ENCODE measurements around the gene PLA2G4A. TPM values are rescaled to one million over a fixed set of nuclear protein-coding genes. Genes with fewer than 3 reads are reported as not detected.

Gene PLA2G4A
- total RNA-seq, 1 experiment from 2014 or later, result 0.39 TPM

DNA sequence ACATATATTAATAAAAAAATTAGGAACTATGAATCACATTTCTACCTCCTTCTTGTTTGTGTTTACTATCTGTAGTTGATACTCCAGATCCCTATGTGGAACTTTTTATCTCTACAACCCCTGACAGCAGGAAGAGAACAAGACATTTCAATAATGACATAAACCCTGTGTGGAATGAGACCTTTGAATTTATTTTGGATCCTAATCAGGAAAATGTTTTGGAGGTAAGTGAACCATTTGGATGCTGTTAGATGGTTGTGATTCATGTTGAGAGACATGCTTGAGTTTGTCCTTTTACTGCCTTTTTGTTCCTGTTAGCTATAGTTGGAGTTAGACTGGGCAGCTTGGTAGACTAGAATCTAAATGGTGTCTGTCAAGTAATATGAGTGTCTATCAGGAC lies 64.2 kb downstream of the PLA2G4A start:
- H3K4me2 ChIP-seq (ENCODE audit: insufficient read depth, insufficient read length, low read length), result no peak overlapping the region
- no peak overlapping the region for H3K56ac ChIP-seq (ENCODE audit: insufficient read length, low read depth, low read length)
- H2BK15ac ChIP-seq (ENCODE audit: low read depth, low read length), result no peak overlapping the region
- H3T11ph ChIP-seq (ENCODE audit: low read length), result no peak overlapping the region
- H4K5ac ChIP-seq (ENCODE audit: insufficient read length, low read depth, low read length), result no peak overlapping the region
- no peak overlapping the region for H2BK12ac ChIP-seq (ENCODE audit: insufficient read length, low read depth, low read length)
- H3K27me3 ChIP-seq (ENCODE audit: insufficient read depth, low read length), result no peaks in the 10 kb centered on the region
- no peaks in the 10 kb centered on the region for H3K79me1 ChIP-seq (ENCODE audit: insufficient read depth, low read depth, low read length, poor library complexity, severe bottlenecking)
- no peak overlapping the region for H3K18ac ChIP-seq (ENCODE audit: insufficient read length, low read depth, low read length)
- Mint-ChIP-seq H3K9me3 (no peaks in the 10 kb centered on the region), H3K4me3 (no peak overlapping the region), H3K36me3 (ENCODE audit: insufficient read depth in 1 of 3, low read depth in 3 of 3) (no peaks in the 10 kb centered on the region), H3K4me1 (peaks cover 0 to 6% of the 10 kb centered on the region in 2 experiments; a peak in 1 of 4 replicates), H3K27ac (no peak overlapping the region), H3K27me3 (ENCODE audit: low read depth) (no peaks in the 10 kb centered on the region)
- no peak overlapping the region for H4K8ac ChIP-seq (replicated peaks; ENCODE audit: insufficient read length, low read depth, low read length)
- H3K23me2 ChIP-seq (ENCODE audit: insufficient read length, low read depth, low read length, poor library complexity, severe bottlenecking), result no peaks in the 10 kb centered on the region
- TF ChIP-seq, protein P1, sequence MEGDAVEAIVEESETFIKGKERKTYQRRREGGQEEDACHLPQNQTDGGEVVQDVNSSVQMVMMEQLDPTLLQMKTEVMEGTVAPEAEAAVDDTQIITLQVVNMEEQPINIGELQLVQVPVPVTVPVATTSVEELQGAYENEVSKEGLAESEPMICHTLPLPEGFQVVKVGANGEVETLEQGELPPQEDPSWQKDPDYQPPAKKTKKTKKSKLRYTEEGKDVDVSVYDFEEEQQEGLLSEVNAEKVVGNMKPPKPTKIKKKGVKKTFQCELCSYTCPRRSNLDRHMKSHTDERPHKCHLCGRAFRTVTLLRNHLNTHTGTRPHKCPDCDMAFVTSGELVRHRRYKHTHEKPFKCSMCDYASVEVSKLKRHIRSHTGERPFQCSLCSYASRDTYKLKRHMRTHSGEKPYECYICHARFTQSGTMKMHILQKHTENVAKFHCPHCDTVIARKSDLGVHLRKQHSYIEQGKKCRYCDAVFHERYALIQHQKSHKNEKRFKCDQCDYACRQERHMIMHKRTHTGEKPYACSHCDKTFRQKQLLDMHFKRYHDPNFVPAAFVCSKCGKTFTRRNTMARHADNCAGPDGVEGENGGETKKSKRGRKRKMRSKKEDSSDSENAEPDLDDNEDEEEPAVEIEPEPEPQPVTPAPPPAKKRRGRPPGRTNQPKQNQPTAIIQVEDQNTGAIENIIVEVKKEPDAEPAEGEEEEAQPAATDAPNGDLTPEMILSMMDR (conservative IDR thresholded peaks at IDR 0.05), result no peak
- H3K27ac ChIP-seq (ENCODE audit: insufficient read length, low read depth, low read length), result no peak overlapping the region
- H3K9me3 ChIP-seq (ENCODE audit: control insufficient read depth, low read depth, low read length), result no peaks in the 10 kb centered on the region
- no peak overlapping the region for H2AFZ ChIP-seq (ENCODE audit: low read length)
- no peak overlapping the region for H3K9ac ChIP-seq (ENCODE audit: extremely low read depth, insufficient read length, low read length)
- no peaks in the 10 kb centered on the region for H4K20me1 ChIP-seq (ENCODE audit: control insufficient read depth, insufficient read depth, insufficient read length)
- H3K4me1 ChIP-seq (ENCODE audit: insufficient read depth, low read length), result no peaks in the 10 kb centered on the region
- H2BK120ac ChIP-seq (ENCODE audit: low read depth, low read length, poor library complexity, severe bottlenecking), result no peak overlapping the region
- H3K4ac ChIP-seq (ENCODE audit: low read depth, low read length), result no peak overlapping the region
- H3K79me2 ChIP-seq (ENCODE audit: insufficient read depth, low read length), result no peaks in the 10 kb centered on the region
- H2AK5ac ChIP-seq (ENCODE audit: insufficient read length, low read length), result no peak overlapping the region
- no peak overlapping the region for H4K91ac ChIP-seq (ENCODE audit: insufficient read length, low read depth, low read length)
- H3K14ac ChIP-seq (ENCODE audit: insufficient read depth, low read length), result no peak overlapping the region
- H3K23ac ChIP-seq (ENCODE audit: insufficient read length, low read depth, low read length), result no peak overlapping the region
- no peak overlapping the region for H2BK5ac ChIP-seq (ENCODE audit: insufficient read length, low read length)
- DNase-seq, result no peak
- H2BK20ac ChIP-seq (ENCODE audit: low read depth, low read length, poor library complexity, severe bottlenecking), result no peak overlapping the region
